IPS-NIHi7 (cell line): ENCODE results near the gene LUC7L2.
A peak's percentile ranks its signal among the peaks of the same experiment; 100 is the strongest.
"Not testable (repeated sequence)": the region's sequence is repeated elsewhere in the genome, so short reads cannot be mapped to it uniquely, and the experiment has no call there.

Source experiments
- DNase-seq: peaks from one replicate; pipeline ENCODE4 v3.0.0; 2012; ENCODE audit warnings: mixed read lengths; ENCODE audit errors: extremely low spot score

The LUC7L2 gene

GRCh38 chr7:139359366-139360209 lies at the start of gene LUC7L2:
Gene LUC7L2, plus strand, starts transcription at chr7:139359894. Its CDS starts 368 bp downstream, at chr7:139360262.
- peak; percentile 89 for DNase-seq

GRCh38 chr7:139317939-139318505 lies 41.7 kb upstream of the LUC7L2 start:
- DNase-seq = no peak

- peak; percentile 68 for DNase-seq
Observed at GRCh38 chr7:139321071-139321745, 38.5 kb upstream of the LUC7L2 start.

- not testable (repeated sequence) for DNase-seq
Observed at GRCh38 chr7:139324709-139325108, 35.0 kb upstream of the LUC7L2 start.

- no peak for DNase-seq
Observed at GRCh38 chr7:139328375-139328774, 31.3 kb upstream of the LUC7L2 start.

GRCh38 chr7:139329119-139329518 lies 30.6 kb upstream of the LUC7L2 start:
- DNase-seq = no peak

GRCh38 chr7:139330333-139331030 lies 29.2 kb upstream of the LUC7L2 start:
- DNase-seq = no peak

GRCh38 chr7:139332697-139333359 lies 26.9 kb upstream of the LUC7L2 start:
- DNase-seq = no peak

- DNase-seq = not testable (repeated sequence)
Observed at GRCh38 chr7:139333443-139333842, 26.3 kb upstream of the LUC7L2 start.

- DNase-seq = no peak
Observed at GRCh38 chr7:139334399-139335150, 25.1 kb upstream of the LUC7L2 start.

- no peak for DNase-seq
Observed at GRCh38 chr7:139339025-139339424, 20.7 kb upstream of the LUC7L2 start.

GRCh38 chr7:139339698-139340036 lies 20.0 kb upstream of the LUC7L2 start:
- DNase-seq = no peak

GRCh38 chr7:139340037-139340807 lies 19.5 kb upstream of the LUC7L2 start:
- DNase-seq = peak; percentile 94

GRCh38 chr7:139340808-139341057 lies 19.0 kb upstream of the LUC7L2 start:
- no peak for DNase-seq

GRCh38 chr7:139341058-139341775 lies 18.5 kb upstream of the LUC7L2 start, which contains the start of gene FMC1:
Gene FMC1, plus strand, starts transcription at chr7:139341337. Its CDS starts 48 bp downstream, at chr7:139341385.
- peak; percentile 89 for DNase-seq

GRCh38 chr7:139341776-139342226 lies 17.9 kb upstream of the LUC7L2 start:
- DNase-seq = no peak

GRCh38 chr7:139345042-139345441 lies 14.7 kb upstream of the LUC7L2 start:
- DNase-seq = no peak

- DNase-seq = no peak
Observed at GRCh38 chr7:139351027-139351426, 8.7 kb upstream of the LUC7L2 start.

- no peak for DNase-seq
Observed at GRCh38 chr7:139354729-139355128, 5.0 kb upstream of the LUC7L2 start.

- no peak for DNase-seq
Observed at GRCh38 chr7:139355320-139355719, 4.4 kb upstream of the LUC7L2 start.
